ENCODE data around the gene DEFB114.

- TF ChIP-seq CTCF (IDR thresholded peaks at IDR 0.05; ENCODE audit: low read depth, low read length, poor library complexity, severe bottlenecking) (no peak), EZH2phosphoT487 (IDR thresholded peaks at IDR 0.05; ENCODE audit: borderline replicate concordance, low read length) (no peak)
Observed at GRCh38 chr6:49919261-49919660, 44.7 kb downstream of the DEFB114 start.
